ENCODE data around the gene STK35. TPM values are rescaled to one million over a fixed set of nuclear protein-coding genes. Genes with fewer than 3 reads are reported as not detected.

The STK35 gene
- total and polyA plus RNA-seq, 7 donors, result 2.5 to 8.3 (median 4.8) TPM

DNA sequence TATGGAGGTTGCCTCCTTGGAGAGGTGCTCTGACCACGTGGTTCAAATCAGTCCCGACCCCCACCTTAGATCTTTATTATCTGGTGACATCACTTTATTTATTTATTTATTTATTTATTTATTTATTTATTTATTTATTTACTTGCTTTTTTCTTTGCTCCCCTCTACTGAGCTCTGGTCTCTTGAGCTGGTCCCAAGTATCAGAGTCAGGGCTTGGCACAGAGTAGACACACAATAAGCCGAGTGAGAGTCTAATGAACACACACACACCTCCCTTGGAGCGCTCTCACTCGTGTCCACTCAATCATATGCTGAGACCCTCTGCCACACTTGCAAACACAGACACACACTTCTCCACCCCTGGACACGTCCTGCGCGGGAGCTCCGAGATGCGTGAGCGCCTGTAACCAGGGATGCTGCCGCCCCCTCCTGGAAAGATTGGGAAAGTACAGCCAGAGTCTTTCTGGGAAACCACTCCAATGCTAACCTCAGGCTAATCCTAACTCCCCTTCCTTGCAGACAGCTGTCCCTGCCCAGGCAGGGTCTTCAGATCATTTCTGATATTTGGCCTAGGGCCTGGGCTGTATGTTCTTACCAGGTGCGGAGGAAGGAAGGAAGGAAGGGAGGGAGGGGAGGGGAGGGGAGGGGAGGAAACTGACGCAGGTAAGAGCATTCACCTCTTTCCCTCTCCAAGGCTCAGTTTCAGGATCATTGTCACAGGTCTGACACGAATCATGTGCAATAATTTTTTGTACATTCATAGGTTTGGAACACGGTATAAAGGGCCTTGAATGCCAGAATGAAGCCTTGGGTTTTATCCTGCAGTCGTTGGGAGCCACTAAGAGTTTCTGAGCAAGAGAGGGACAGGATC, 70.9 kb downstream of the STK35 start:
- Histone ChIP-seq H3K36me3 (ENCODE audit: insufficient read depth in 1 of 2, low read depth in 1 of 2) (no peaks in the 10 kb centered on the region), H3K9me3 (no peaks in the 10 kb centered on the region), H3K4me3 (no peak overlapping the region), H3K27me3 (ENCODE audit: insufficient read depth in 3 of 3, low read length in 2 of 3) (no peaks in the 10 kb centered on the region), H3K27ac (no peak overlapping the region), H3K4me1 (peaks cover 3% of the 10 kb centered on the region)
- DNase-seq (peak; percentile 73 to 82), ATAC-seq (peak; percentile 79 to 98 (median 88))
- WGBS, 3 donors, result 14 to 17% (median 16%) methylated on average over 17 of the region's 17 CpGs
- intact Hi-C loops (cut with DNase I), result loop anchor here (1.0 to 5.0 kb wide), 6 partner anchors 65 to 410 kb away; no protein-coding TSS in a partner anchor
- TF ChIP-seq, protein P1, sequence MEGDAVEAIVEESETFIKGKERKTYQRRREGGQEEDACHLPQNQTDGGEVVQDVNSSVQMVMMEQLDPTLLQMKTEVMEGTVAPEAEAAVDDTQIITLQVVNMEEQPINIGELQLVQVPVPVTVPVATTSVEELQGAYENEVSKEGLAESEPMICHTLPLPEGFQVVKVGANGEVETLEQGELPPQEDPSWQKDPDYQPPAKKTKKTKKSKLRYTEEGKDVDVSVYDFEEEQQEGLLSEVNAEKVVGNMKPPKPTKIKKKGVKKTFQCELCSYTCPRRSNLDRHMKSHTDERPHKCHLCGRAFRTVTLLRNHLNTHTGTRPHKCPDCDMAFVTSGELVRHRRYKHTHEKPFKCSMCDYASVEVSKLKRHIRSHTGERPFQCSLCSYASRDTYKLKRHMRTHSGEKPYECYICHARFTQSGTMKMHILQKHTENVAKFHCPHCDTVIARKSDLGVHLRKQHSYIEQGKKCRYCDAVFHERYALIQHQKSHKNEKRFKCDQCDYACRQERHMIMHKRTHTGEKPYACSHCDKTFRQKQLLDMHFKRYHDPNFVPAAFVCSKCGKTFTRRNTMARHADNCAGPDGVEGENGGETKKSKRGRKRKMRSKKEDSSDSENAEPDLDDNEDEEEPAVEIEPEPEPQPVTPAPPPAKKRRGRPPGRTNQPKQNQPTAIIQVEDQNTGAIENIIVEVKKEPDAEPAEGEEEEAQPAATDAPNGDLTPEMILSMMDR (IDR thresholded peaks at IDR 0.05), result peak; percentile 92

DNA sequence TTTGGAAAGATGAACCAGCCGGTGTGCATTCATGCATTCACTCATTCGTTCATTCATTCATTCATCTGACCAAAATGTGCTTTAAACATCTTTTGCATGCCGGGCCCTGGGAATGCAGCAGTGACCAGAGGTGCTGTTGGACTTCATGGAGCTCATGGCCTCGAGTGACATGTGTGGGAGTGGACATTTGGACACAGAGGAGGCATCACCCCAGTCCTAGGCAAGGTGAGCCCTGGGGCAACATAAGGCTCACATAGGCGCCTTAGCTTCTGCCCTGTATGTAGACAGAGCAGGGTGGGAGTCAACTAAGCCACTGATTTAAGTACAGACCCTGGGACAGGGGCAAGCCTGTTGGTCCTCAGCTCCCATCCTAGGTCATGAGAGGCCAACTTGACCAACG, 71.6 kb downstream of the STK35 start:
- no peaks in the 10 kb centered on the region for H3K9me3 ChIP-seq
- H3K27me3 ChIP-seq (ENCODE audit: insufficient read depth in 3 of 3, low read length in 2 of 3), result no peaks in the 10 kb centered on the region
- H3K27ac ChIP-seq, result no peak overlapping the region
- H3K36me3 ChIP-seq (ENCODE audit: insufficient read depth in 1 of 2, low read depth in 1 of 2), result no peaks in the 10 kb centered on the region
- TF ChIP-seq, protein P1 (IDR thresholded peaks at IDR 0.05), result no peak
- intact Hi-C loops (cut with DNase I), result loop anchor here (2.0 to 5.0 kb wide), 5 partner anchors 66 to 411 kb away; no protein-coding TSS in a partner anchor
- ATAC-seq, result no peak
- 59 to 62% (median 60%) methylated on average over 6 of the region's 6 CpGs for WGBS, 3 donors
- H3K4me1 ChIP-seq, result peaks cover 3% of the 10 kb centered on the region
- DNase-seq, result no peak
- no peak overlapping the region for H3K4me3 ChIP-seq

DNA sequence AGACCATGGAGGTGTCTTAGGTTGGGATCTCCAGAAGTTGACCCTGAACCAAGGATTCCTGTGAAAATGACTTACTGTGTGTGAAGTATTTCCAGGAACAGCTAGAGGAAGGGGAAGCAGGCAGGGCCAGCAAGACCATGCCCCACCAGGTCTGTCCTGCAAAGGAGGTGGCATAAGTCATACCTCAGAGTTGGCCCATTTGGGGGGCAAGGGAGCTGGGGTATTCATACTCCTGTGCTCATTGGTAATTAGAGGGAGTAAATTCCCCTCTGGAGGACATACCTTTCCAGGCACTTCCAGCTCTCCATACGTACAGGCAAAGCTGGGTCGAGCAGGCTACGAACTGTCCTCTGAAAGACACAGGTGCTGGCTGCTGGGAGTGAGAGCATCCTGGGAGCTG, 72.4 kb downstream of the STK35 start:
- TF ChIP-seq, protein P1 (IDR thresholded peaks at IDR 0.05), result no peak
- H3K27ac ChIP-seq, result no peak overlapping the region
- H3K4me1 ChIP-seq, result peaks cover 3% of the 10 kb centered on the region
- no peaks in the 10 kb centered on the region for H3K27me3 ChIP-seq (ENCODE audit: insufficient read depth in 3 of 3, low read length in 2 of 3)
- no peak for DNase-seq
- no peaks in the 10 kb centered on the region for H3K9me3 ChIP-seq
- no peak overlapping the region for H3K4me3 ChIP-seq
- H3K36me3 ChIP-seq (ENCODE audit: insufficient read depth in 1 of 2, low read depth in 1 of 2), result no peaks in the 10 kb centered on the region
- 56 to 76% (median 71%) methylated on average over 3 of the region's 3 CpGs for WGBS, 3 donors
- ATAC-seq, result no peak
- intact Hi-C loops (cut with DNase I), result loop anchor here in 1 of 2 donors (5.0 kb wide), 3 partner anchors 67 to 412 kb away; no protein-coding TSS in a partner anchor

DNA sequence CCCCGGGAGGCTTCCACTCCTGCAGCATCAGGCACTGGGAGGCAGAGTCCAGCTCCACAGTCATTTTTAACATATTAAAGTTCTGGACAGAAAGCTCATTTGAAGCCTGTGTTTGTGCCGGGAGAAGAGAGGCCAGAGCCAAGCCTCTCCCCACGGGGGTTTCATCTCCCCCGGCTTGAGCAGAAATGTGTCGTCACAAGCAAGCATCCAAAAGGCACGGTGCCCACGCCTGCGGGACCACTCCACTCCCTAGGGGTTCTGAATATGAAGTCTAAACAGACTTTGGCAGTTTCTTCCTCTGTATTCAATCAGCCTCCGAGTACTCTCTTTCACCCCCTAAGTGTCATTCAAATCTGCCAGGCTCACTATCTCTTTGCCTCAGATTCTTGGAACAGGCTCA, 75.3 kb downstream of the STK35 start:
- WGBS, 3 donors, result 30 to 35% (median 33%) methylated on average over 9 of the region's 9 CpGs
- intact Hi-C loops (cut with DNase I), result no loop called here
- Histone ChIP-seq H3K36me3 (ENCODE audit: insufficient read depth in 1 of 2, low read depth in 1 of 2) (no peaks in the 10 kb centered on the region), H3K27me3 (ENCODE audit: insufficient read depth in 3 of 3, low read length in 2 of 3) (no peaks in the 10 kb centered on the region), H3K9me3 (no peaks in the 10 kb centered on the region), H3K27ac (no peak overlapping the region), H3K4me1 (peaks cover 3% of the 10 kb centered on the region), H3K4me3 (no peak overlapping the region)
- DNase-seq (no peak), ATAC-seq (no peak)
- TF ChIP-seq, protein P1 (IDR thresholded peaks at IDR 0.05), result no peak

Data from psoas muscle (tissue), 8 donors.